ENCODE data around the gene ITGAV.

DNA sequence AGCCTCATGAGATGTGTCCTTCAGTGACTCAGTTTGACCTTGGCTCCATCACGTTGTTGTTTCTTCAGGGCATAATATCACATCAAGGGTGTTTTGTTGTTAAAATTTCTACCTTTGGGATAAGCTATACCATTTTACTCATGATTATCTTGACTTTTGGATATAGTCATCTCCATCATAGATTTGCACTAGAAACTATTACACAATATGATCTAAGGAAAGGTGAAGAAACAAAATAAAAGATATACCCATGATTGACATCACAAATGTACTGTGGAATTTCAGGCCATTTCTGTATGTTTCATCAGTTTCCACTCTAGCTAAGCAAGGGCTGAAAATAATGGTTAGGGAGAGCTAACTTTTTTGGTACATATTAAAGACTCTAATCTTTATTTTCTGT lies 79.3 kb downstream of the ITGAV start:
- TF ChIP-seq POLR2A (IDR thresholded peaks at IDR 0.05; ENCODE audit: low read depth, low read length) (no peak), TAF1 (IDR thresholded peaks at IDR 0.05; ENCODE audit: low read depth, low read length) (no peak), POLR2AphosphoS5 (IDR thresholded peaks at IDR 0.05; ENCODE audit: low read depth, low read length) (no peak), PAX5 (IDR thresholded peaks at IDR 0.05; ENCODE audit: insufficient read depth, low read length, severe bottlenecking) (no peak)
